Measurements from ENCODE around the gene VSTM4.

Gene VSTM4

GRCh38 chr10:49038711-49039110 is 76.6 kb downstream of the VSTM4 start:
- no peak for DNase-seq

GRCh38 chr10:49037187-49037586 is 78.1 kb downstream of the VSTM4 start:
- DNase-seq = no peak

GRCh38 chr10:49036638-49037037 is 78.7 kb downstream of the VSTM4 start:
- no peak for DNase-seq

- no peak for DNase-seq
Measured at GRCh38 chr10:49035920-49036319, 79.4 kb downstream of the VSTM4 start.

GRCh38 chr10:49034925-49035324 is 80.4 kb downstream of the VSTM4 start:
- DNase-seq = no peak

GRCh38 chr10:49033939-49034338 is 81.4 kb downstream of the VSTM4 start:
- no peak for DNase-seq

GRCh38 chr10:49029666-49030065 is 85.7 kb downstream of the VSTM4 start:
- DNase-seq = no peak

- no peak for DNase-seq
Measured at GRCh38 chr10:49028639-49029038, 86.7 kb downstream of the VSTM4 start.

- no peak for DNase-seq
Measured at GRCh38 chr10:49025347-49025983, 89.9 kb downstream of the VSTM4 start.

GRCh38 chr10:49024484-49024883 is 90.8 kb downstream of the VSTM4 start:
- no peak for DNase-seq

- DNase-seq = no peak
Measured at GRCh38 chr10:49023752-49024151, 91.6 kb downstream of the VSTM4 start.

- DNase-seq = no peak
Measured at GRCh38 chr10:49023071-49023470, 92.3 kb downstream of the VSTM4 start.

- no peak for DNase-seq
Measured at GRCh38 chr10:49021685-49022084, 93.6 kb downstream of the VSTM4 start.

GRCh38 chr10:49015700-49016099 is 99.6 kb downstream of the VSTM4 start:
- no peak for DNase-seq

- no peak for DNase-seq
Measured at GRCh38 chr10:49012603-49013002, 102.7 kb downstream of the VSTM4 start.

- DNase-seq = no peak
Measured at GRCh38 chr10:49011756-49012155, 103.6 kb downstream of the VSTM4 start.

- no peak for DNase-seq
Measured at GRCh38 chr10:49010865-49011264, 104.5 kb downstream of the VSTM4 start.

- no peak for DNase-seq
Measured at GRCh38 chr10:49010295-49010694, 105.0 kb downstream of the VSTM4 start.

GRCh38 chr10:49009199-49009979 is 105.9 kb downstream of the VSTM4 start:
- no peak for DNase-seq

GRCh38 chr10:49008505-49009198 is 106.7 kb downstream of the VSTM4 start:
- no peak for DNase-seq

- no peak for DNase-seq
Measured at GRCh38 chr10:49008091-49008490, 107.2 kb downstream of the VSTM4 start.

GRCh38 chr10:49007129-49007528 is 108.2 kb downstream of the VSTM4 start:
- DNase-seq = no peak

GRCh38 chr10:49005270-49005669 is 110.1 kb downstream of the VSTM4 start:
- no peak for DNase-seq

All from T-helper 9 cell (primary cell).